GM23248 (cell line): ENCODE measurements around the gene ZDHHC1. TPM values are rescaled to one million over a fixed set of nuclear protein-coding genes. Genes with fewer than 3 reads are reported as not detected.
A peak's percentile ranks its signal among the peaks of the same experiment; 100 is the strongest.

ENCODE experiments used
- DNase-seq: peaks from one replicate; pipeline ENCODE4 v3.0.0-alpha.2; 2015
- H2AFZ ChIP-seq: fragments of 200-600 bp; sonication (generic); 2 replicates; pipeline ENCODE4 v1.6.1; 2016; ENCODE audit warnings: antibody characterized with exemption
- H3F3A ChIP-seq: fragments of 200-600 bp; sonication (generic); 2 replicates; pipeline ENCODE4 v1.6.1; 2016; ENCODE audit warnings: mild to moderate bottlenecking, antibody characterized with exemption, mixed run types; ENCODE audit not compliant: insufficient read depth
- H3K27ac ChIP-seq: fragments of 200-600 bp; sonication (generic); 2 replicates; pipeline ENCODE4 v1.5.1; 2016; ENCODE audit warnings: mild to moderate bottlenecking
- H3K27me3 ChIP-seq: fragments of 200-600 bp; sonication (generic); replicated peaks from 2 replicates; pipeline ENCODE4 v1.6.1; 2016; ENCODE audit warnings: mild to moderate bottlenecking; ENCODE audit not compliant: insufficient read depth
- H3K36me3 ChIP-seq: fragments of 200-600 bp; sonication (generic); 2 replicates; pipeline ENCODE4 v1.6.1; 2016; ENCODE audit warnings: low read depth, mild to moderate bottlenecking
- H3K4me1 ChIP-seq: fragments of 200-600 bp; sonication (generic); 2 replicates; pipeline ENCODE4 v1.6.1; 2016; ENCODE audit warnings: mild to moderate bottlenecking; ENCODE audit not compliant: insufficient read depth
- H3K4me2 ChIP-seq: fragments of 200-600 bp; sonication (generic); one replicate; pipeline ENCODE4 v1.6.1; 2016; ENCODE audit warnings: mild to moderate bottlenecking; ENCODE audit not compliant: unreplicated experiment
- H3K4me3 ChIP-seq: fragments of 200-600 bp; sonication (generic); 2 replicates; pipeline ENCODE4 v1.5.1; 2016; ENCODE audit warnings: mild to moderate bottlenecking
- H3K79me2 ChIP-seq: fragments of 200-600 bp; sonication (generic); 2 replicates; pipeline ENCODE4 v1.6.1; 2016; ENCODE audit warnings: mild to moderate bottlenecking; ENCODE audit not compliant: insufficient read depth
- H3K9ac ChIP-seq: fragments of 200-600 bp; sonication (generic); 2 replicates; pipeline ENCODE4 v1.6.1; 2016; ENCODE audit warnings: mild to moderate bottlenecking
- H3K9me2 ChIP-seq: fragments of 200-600 bp; sonication (generic); 2 replicates; pipeline ENCODE4 v1.6.1; 2016; ENCODE audit warnings: mixed run types, mild to moderate bottlenecking, moderate library complexity; ENCODE audit not compliant: insufficient read depth
- H3K9me3 ChIP-seq: fragments of 200-600 bp; sonication (generic); one replicate; pipeline ENCODE4 v1.6.1; 2017; ENCODE audit warnings: low read depth
- H4K20me1 ChIP-seq: fragments of 200-600 bp; sonication (generic); 2 replicates; pipeline ENCODE4 v1.6.0; 2016; ENCODE audit not compliant: insufficient read depth
- EZH2 ChIP-seq: fragments of 200-600 bp; sonication (generic); IDR thresholded peaks from 2 replicates; pipeline ENCODE4 v1.6.1; 2018; ENCODE audit warnings: antibody characterized with exemption, mild to moderate bottlenecking; ENCODE audit not compliant: insufficient read depth, poor library complexity, severe bottlenecking
- EZH2phosphoT487 ChIP-seq: fragments of 200-600 bp; sonication (generic); IDR thresholded peaks from 2 replicates; pipeline ENCODE4 v1.6.1; 2018; ENCODE audit warnings: antibody characterized with exemption, moderate library complexity, mild to moderate bottlenecking, low read depth; ENCODE audit not compliant: insufficient read depth
- WGBS, 2 experiments: methylation state at CpG; one replicate each; pipeline ENCODE4 v1.1.6; 2015 to 2017; ENCODE audit warnings: low lambda C conversion rate in 2 of 2, low coverage in 1 of 2; ENCODE audit errors: missing lambda C conversion rate in 2 of 2; 5-methylcytosine and 5-hydroxymethylcytosine counted together
- in situ Hi-C: fragments of 300-500 bp; cut with MboI; formaldehyde crosslinking; loops from 2 replicates; pipeline ENCODE4 v1.15.0; 2020
- polyA plus RNA-seq: library from polyadenylated mRNA; unstranded; fragments of >200 nt; fragmentation: Nextera tagmentation; extraction: Ambion mirVana; gene quantifications from 2 replicates; pipeline ENCODE4 v1.2.1, GENCODE V29; 2016
- total RNA-seq: library from RNA; depleted of rRNA; stranded (reverse); fragments of >200 nt; shearing (Covaris generic); gene quantifications from 2 replicates; pipeline ENCODE4 v1.2.3, GENCODE V29; 2014

The ZDHHC1 gene
- total and polyA plus RNA-seq, 2 experiments from 2014 or later, result 9.2 to 10.9 TPM

- Histone ChIP-seq H3K9me3 (no peaks in the 10 kb centered on the region), H2AFZ (no peak overlapping the region), H3K4me1 (peaks cover 37% of the 10 kb centered on the region), H3K79me2 (no peaks in the 10 kb centered on the region), H3K4me3 (no peak overlapping the region), H3K4me2 (no peak overlapping the region), H4K20me1 (no peaks in the 10 kb centered on the region), H3K36me3 (no peaks in the 10 kb centered on the region), H3F3A (peaks cover 35% of the 10 kb centered on the region), H3K27ac (no peak overlapping the region), H3K27me3 (no peaks in the 10 kb centered on the region), H3K9me2 (no peaks in the 10 kb centered on the region), H3K9ac (no peak overlapping the region)
- in situ Hi-C loops, result no loop called here
- WGBS, 2 experiments, result 95 to 97% methylated on average over 9 to 12 of the region's 12 CpGs
- no peak for TF ChIP-seq EZH2
- TF ChIP-seq EZH2phosphoT487, result no peak
- DNase-seq, result no peak
Measured at GRCh38 chr16:67403976-67404555, 12.2 kb downstream of the ZDHHC1 start.

GRCh38 chr16:67400901-67401300 is 15.4 kb downstream of the ZDHHC1 start:
- H3F3A ChIP-seq, result peaks cover 17% of the 10 kb centered on the region
- no peaks in the 10 kb centered on the region for H3K9me2 ChIP-seq
- H3K9ac ChIP-seq, result no peak overlapping the region
- no peak overlapping the region for H3K4me3 ChIP-seq
- no peaks in the 10 kb centered on the region for H3K9me3 ChIP-seq
- no peak overlapping the region for H3K27ac ChIP-seq
- H3K36me3 ChIP-seq, result no peaks in the 10 kb centered on the region
- no peak overlapping the region for H3K4me2 ChIP-seq
- peaks cover 21% of the 10 kb centered on the region for H3K4me1 ChIP-seq
- WGBS, 2 experiments, result 92 to 94% methylated on average over 14 of the region's 14 CpGs
- no peak overlapping the region for H2AFZ ChIP-seq
- in situ Hi-C loops, result no loop called here
- no peaks in the 10 kb centered on the region for H4K20me1 ChIP-seq
- no peaks in the 10 kb centered on the region for H3K27me3 ChIP-seq
- TF ChIP-seq EZH2, result no peak
- no peak for TF ChIP-seq EZH2phosphoT487
- DNase-seq, result no peak
- no peaks in the 10 kb centered on the region for H3K79me2 ChIP-seq

GRCh38 chr16:67399749-67400704 is 16.2 kb downstream of the ZDHHC1 start:
- H3K9me3 ChIP-seq, result no peaks in the 10 kb centered on the region
- H3K79me2 ChIP-seq, result no peaks in the 10 kb centered on the region
- H4K20me1 ChIP-seq, result no peaks in the 10 kb centered on the region
- H3K9me2 ChIP-seq, result no peaks in the 10 kb centered on the region
- H2AFZ ChIP-seq, result no peak overlapping the region
- DNase-seq, result no peak
- H3K4me2 ChIP-seq, result no peak overlapping the region
- TF ChIP-seq EZH2phosphoT487 (no peak), EZH2 (no peak)
- WGBS, 2 experiments, result 63 to 73% methylated on average over 15 to 19 of the region's 19 CpGs
- H3K4me3 ChIP-seq, result no peak overlapping the region
- H3K27me3 ChIP-seq, result no peaks in the 10 kb centered on the region
- in situ Hi-C loops, result no loop called here
- H3F3A ChIP-seq, result peaks cover 8% of the 10 kb centered on the region
- no peak overlapping the region for H3K27ac ChIP-seq
- H3K36me3 ChIP-seq, result no peaks in the 10 kb centered on the region
- no peak overlapping the region for H3K9ac ChIP-seq
- H3K4me1 ChIP-seq, result peaks cover 12% of the 10 kb centered on the region

- no peak overlapping the region for H3K4me3 ChIP-seq
- no peaks in the 10 kb centered on the region for H4K20me1 ChIP-seq
- H3K79me2 ChIP-seq, result no peaks in the 10 kb centered on the region
- TF ChIP-seq EZH2phosphoT487 (no peak), EZH2 (no peak)
- no peaks in the 10 kb centered on the region for H3K27me3 ChIP-seq
- H3K4me1 ChIP-seq, result peaks cover 6% of the 10 kb centered on the region; the same call in 1 of the 2 replicates
- H3K27ac ChIP-seq, result no peak overlapping the region
- no peaks in the 10 kb centered on the region for H3K9me2 ChIP-seq
- no peak overlapping the region for H3K4me2 ChIP-seq
- H3F3A ChIP-seq, result peaks cover under 1% of the 10 kb centered on the region; the same call in 1 of the 2 replicates
- in situ Hi-C loops, result no loop called here
- peak; percentile 48 for DNase-seq
- WGBS, 2 experiments, result 53 to 61% methylated on average over 31 to 41 of the region's 42 CpGs
- no peaks in the 10 kb centered on the region for H3K9me3 ChIP-seq
- H2AFZ ChIP-seq, result no peak overlapping the region
- no peak overlapping the region for H3K9ac ChIP-seq
- H3K36me3 ChIP-seq, result no peaks in the 10 kb centered on the region
Measured at GRCh38 chr16:67399218-67399733, 17.0 kb downstream of the ZDHHC1 start.
